ENCODE results near the gene KATNA1. TPM values are rescaled to one million over a fixed set of nuclear protein-coding genes. Genes with fewer than 3 reads are reported as not detected.
A peak's percentile ranks its signal among the peaks of the same experiment; 100 is the strongest.

KATNA1 gene
- total and polyA plus RNA-seq, 3 donors from 2014 or later = 46.6 to 81.5 (median 49.4) TPM

DNA sequence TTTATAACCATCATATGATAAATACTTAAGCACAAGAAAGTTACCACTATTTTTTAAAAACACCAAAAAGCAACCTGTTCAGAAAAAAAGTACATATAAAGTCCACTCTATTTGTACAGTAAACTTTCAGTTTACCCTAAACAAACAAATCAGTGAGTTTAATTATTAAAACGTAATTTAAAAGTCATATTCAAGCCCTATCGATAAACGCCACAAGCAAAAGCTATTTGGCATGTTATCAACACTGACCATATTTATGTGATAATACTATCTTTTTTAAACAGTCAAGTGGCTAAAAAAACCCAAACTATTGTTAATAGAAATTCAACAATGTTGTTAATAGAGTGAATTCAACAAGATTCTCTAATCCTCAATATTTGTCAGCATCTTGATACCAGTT lies 1.9 kb downstream of the KATNA1 start:
- WGBS, 2 donors = 49 to 54% methylated on average over 3 of the region's 3 CpGs
- H3K4me3 ChIP-seq = peak overlapping the region in 1 of 2 donors; percentile 98

GRCh38 chr6:149642829-149643580 lies 5.5 kb downstream of the KATNA1 start:
- H3K27me3 ChIP-seq = no peaks in the 10 kb centered on the region
- no peak overlapping the region for H3K27ac ChIP-seq
- 94 to 95% methylated on average over 1 of the region's 1 CpG for WGBS, 2 donors
- DNase-seq = no peak
- H3K9me3 ChIP-seq = no peaks in the 10 kb centered on the region
- no peak overlapping the region for H3K4me3 ChIP-seq
- TF ChIP-seq POLR2A (IDR thresholded peaks at IDR 0.05) = no peak
- TF ChIP-seq, protein P1, sequence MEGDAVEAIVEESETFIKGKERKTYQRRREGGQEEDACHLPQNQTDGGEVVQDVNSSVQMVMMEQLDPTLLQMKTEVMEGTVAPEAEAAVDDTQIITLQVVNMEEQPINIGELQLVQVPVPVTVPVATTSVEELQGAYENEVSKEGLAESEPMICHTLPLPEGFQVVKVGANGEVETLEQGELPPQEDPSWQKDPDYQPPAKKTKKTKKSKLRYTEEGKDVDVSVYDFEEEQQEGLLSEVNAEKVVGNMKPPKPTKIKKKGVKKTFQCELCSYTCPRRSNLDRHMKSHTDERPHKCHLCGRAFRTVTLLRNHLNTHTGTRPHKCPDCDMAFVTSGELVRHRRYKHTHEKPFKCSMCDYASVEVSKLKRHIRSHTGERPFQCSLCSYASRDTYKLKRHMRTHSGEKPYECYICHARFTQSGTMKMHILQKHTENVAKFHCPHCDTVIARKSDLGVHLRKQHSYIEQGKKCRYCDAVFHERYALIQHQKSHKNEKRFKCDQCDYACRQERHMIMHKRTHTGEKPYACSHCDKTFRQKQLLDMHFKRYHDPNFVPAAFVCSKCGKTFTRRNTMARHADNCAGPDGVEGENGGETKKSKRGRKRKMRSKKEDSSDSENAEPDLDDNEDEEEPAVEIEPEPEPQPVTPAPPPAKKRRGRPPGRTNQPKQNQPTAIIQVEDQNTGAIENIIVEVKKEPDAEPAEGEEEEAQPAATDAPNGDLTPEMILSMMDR (IDR thresholded peaks at IDR 0.05) = no peak
- H3K36me3 ChIP-seq (ENCODE audit: low read depth, missing control alignments) = no peaks in the 10 kb centered on the region
- intact Hi-C loops (cut with DNase I; ENCODE audit: low total_unique reads) = no loop called here
- H3K4me1 ChIP-seq = peaks cover 5% of the 10 kb centered on the region

More for the DNA sequence above, 1.9 kb downstream of the KATNA1 start:
- Histone ChIP-seq H3K36me3 (ENCODE audit: low read depth, missing control alignments) (no peaks in the 10 kb centered on the region), H3K4me1 (peaks cover 5% of the 10 kb centered on the region), H3K27me3 (no peaks in the 10 kb centered on the region), H3K27ac (no peak overlapping the region), H3K9me3 (no peaks in the 10 kb centered on the region)
- TF ChIP-seq, protein P1 (IDR thresholded peaks at IDR 0.05) = no peak
- TF ChIP-seq POLR2A (IDR thresholded peaks at IDR 0.05) = no peak
- intact Hi-C loops (cut with DNase I; ENCODE audit: low total_unique reads) = no loop called here
- no peak for DNase-seq

DNA sequence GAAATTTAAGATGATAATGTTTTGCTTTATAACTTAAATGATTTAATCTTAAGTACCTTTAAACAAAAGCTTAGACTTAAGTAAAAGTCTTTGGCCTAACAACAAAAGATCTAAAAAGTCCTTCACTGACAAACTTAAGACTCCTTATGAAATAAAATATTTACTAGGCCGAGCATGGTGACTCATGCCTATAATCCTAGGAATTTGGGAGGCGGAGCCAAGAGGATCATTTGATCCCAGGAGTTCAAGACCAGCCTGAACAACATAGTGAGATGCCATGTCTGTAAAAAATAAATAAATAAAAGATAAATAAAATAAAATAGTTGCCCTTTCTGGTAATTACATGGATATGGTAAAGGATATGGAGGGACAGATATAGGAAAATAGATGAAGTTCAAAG lies 12.4 kb downstream of the KATNA1 start:
- intact Hi-C loops (cut with DNase I; ENCODE audit: low total_unique reads) = no loop called here
- Histone ChIP-seq H3K4me3 (no peak overlapping the region), H3K27ac (no peak overlapping the region), H3K9me3 (no peaks in the 10 kb centered on the region), H3K36me3 (ENCODE audit: low read depth, missing control alignments) (no peaks in the 10 kb centered on the region), H3K27me3 (no peaks in the 10 kb centered on the region), H3K4me1 (no peaks in the 10 kb centered on the region)
- 80 to 81% methylated on average over 2 of the region's 2 CpGs for WGBS, 2 donors
- TF ChIP-seq POLR2A (IDR thresholded peaks at IDR 0.05) = no peak
- TF ChIP-seq, protein P1 (IDR thresholded peaks at IDR 0.05) = no peak
- no peak for DNase-seq

DNA sequence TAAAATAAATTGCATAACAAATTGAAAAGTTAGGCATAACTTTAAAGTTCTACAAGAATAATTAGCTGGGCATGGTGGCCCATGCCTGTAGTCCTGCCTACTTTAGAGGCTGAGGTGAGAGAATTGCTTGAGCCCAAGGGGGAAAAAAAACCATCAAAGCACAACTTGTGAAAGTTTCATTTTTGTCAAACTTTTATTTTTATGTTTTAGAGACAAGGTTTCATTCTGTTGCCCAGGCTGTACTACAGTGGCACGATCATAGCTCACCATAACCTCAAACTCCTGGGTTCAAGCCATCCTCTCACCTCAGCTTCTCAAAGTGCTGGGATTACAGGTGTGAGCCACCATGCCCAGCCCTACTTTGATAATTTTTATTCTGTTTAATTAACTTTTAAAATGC lies 14.2 kb downstream of the KATNA1 start:
- H3K27ac ChIP-seq = no peak overlapping the region
- no peak overlapping the region for H3K4me3 ChIP-seq
- no peak for DNase-seq
- no peak for TF ChIP-seq POLR2A (IDR thresholded peaks at IDR 0.05)
- TF ChIP-seq, protein P1 (IDR thresholded peaks at IDR 0.05) = no peak
- H3K27me3 ChIP-seq = no peaks in the 10 kb centered on the region
- H3K9me3 ChIP-seq = no peaks in the 10 kb centered on the region
- intact Hi-C loops (cut with DNase I; ENCODE audit: low total_unique reads) = no loop called here
- no peaks in the 10 kb centered on the region for H3K36me3 ChIP-seq (ENCODE audit: low read depth, missing control alignments)
- WGBS, 2 donors = 85 to 94% methylated on average over 1 of the region's 1 CpG
- H3K4me1 ChIP-seq = no peaks in the 10 kb centered on the region

All from testis (tissue), 3 donors.